Astrocyte (in vitro differentiated cells and primary cell): ENCODE results near the gene ANKRA2. TPM values are rescaled to one million over a fixed set of nuclear protein-coding genes. Genes with fewer than 3 reads are reported as not detected.

Experiments used
- DNase-seq: peaks from one replicate; pipeline ENCODE4 v3.0.0-alpha.2; 2010; ENCODE audit warnings: low read depth
- FAIRE-seq: peaks from 2 replicates; lab custom pipeline; 2011; peaks lifted over from hg19 to GRCh38; lab: Jason Lieb, UNC
- H2AFZ ChIP-seq: 2 replicates; pipeline ENCODE4 v1.6.0; 2012; ENCODE audit warnings: low read depth, low read length, inconsistent platforms
- H3K27ac ChIP-seq: 2 replicates; pipeline ENCODE4 v1.5.1; 2011; ENCODE audit warnings: low read depth, low read length, inconsistent platforms
- H3K27me3 ChIP-seq: 2 replicates; pipeline ENCODE4 v1.6.0; 2011; ENCODE audit warnings: low read length, inconsistent platforms; ENCODE audit not compliant: insufficient read depth
- H3K36me3 ChIP-seq: 2 replicates; pipeline ENCODE4 v1.5.1; 2011; ENCODE audit warnings: low read length, inconsistent platforms; ENCODE audit not compliant: insufficient read depth
- H3K4me1 ChIP-seq: 2 replicates; pipeline ENCODE4 v1.5.1; 2011; ENCODE audit warnings: low read length, inconsistent platforms; ENCODE audit not compliant: insufficient read depth
- H3K4me2 ChIP-seq: 2 replicates; pipeline ENCODE4 v1.6.0; 2012; ENCODE audit warnings: low read length, inconsistent platforms
- H3K4me3 ChIP-seq: 2 replicates; pipeline ENCODE4 v1.5.1; 2011; ENCODE audit warnings: low read depth, mild to moderate bottlenecking, low read length, inconsistent platforms; ENCODE audit not compliant: insufficient read depth
- H3K79me2 ChIP-seq: 2 replicates; pipeline ENCODE4 v1.6.0; 2012; ENCODE audit warnings: mild to moderate bottlenecking, low read length, inconsistent platforms; ENCODE audit not compliant: insufficient read depth
- H3K9ac ChIP-seq: 2 replicates; pipeline ENCODE4 v1.6.0; 2012; ENCODE audit warnings: mild to moderate bottlenecking, low read length, inconsistent platforms
- H3K9me3 ChIP-seq: 2 replicates; pipeline ENCODE4 v1.5.1; 2012; ENCODE audit warnings: low read depth, mild to moderate bottlenecking, low read length, inconsistent platforms; ENCODE audit not compliant: insufficient read depth
- H4K20me1 ChIP-seq: 2 replicates; pipeline ENCODE4 v1.6.0; 2012; ENCODE audit warnings: low read length, inconsistent platforms; ENCODE audit not compliant: insufficient read depth
- H3K27ac Mint-ChIP-seq: one replicate; pipeline ENCODE4 v1.8.0; 2021; ENCODE audit warnings: mild to moderate bottlenecking, mixed read lengths; ENCODE audit not compliant: unreplicated experiment
- H3K27me3 Mint-ChIP-seq: one replicate; pipeline ENCODE4 v1.8.0; 2021; ENCODE audit warnings: low read depth, mixed read lengths; ENCODE audit not compliant: unreplicated experiment
- H3K36me3 Mint-ChIP-seq: one replicate; pipeline ENCODE4 v1.8.0; 2021; ENCODE audit warnings: low read depth, mixed read lengths; ENCODE audit not compliant: unreplicated experiment
- H3K4me1 Mint-ChIP-seq: one replicate; pipeline ENCODE4 v1.8.0; 2021; ENCODE audit warnings: low read depth, mixed read lengths; ENCODE audit not compliant: unreplicated experiment
- H3K4me3 Mint-ChIP-seq: one replicate; pipeline ENCODE4 v1.8.0; 2021; ENCODE audit warnings: mild to moderate bottlenecking, moderate library complexity, mixed read lengths; ENCODE audit not compliant: unreplicated experiment
- H3K9me3 Mint-ChIP-seq: one replicate; pipeline ENCODE4 v1.8.0; 2021; ENCODE audit warnings: mild to moderate bottlenecking, mixed read lengths; ENCODE audit not compliant: unreplicated experiment
- EZH2 ChIP-seq: IDR thresholded peaks from 2 replicates; pipeline ENCODE4 v1.6.1; 2012; ENCODE audit warnings: mild to moderate bottlenecking, low read length, inconsistent platforms; ENCODE audit not compliant: insufficient read depth
- total RNA-seq: library from RNA; stranded (reverse); gene quantifications from 2 replicates; pipeline ENCODE4 v1.2.1, GENCODE V29; 2021
- TF ChIP-seq, protein P1 (sequence below): IDR thresholded peaks from 2 replicates; pipeline ENCODE4 v1.5.1; 2011; ENCODE audit warnings: low read depth, mild to moderate bottlenecking, inconsistent platforms, low read length, moderate library complexity; ENCODE audit not compliant: insufficient read depth

The ANKRA2 gene
- total RNA-seq, 1 donor from 2014 or later: 12.7 TPM

DNA sequence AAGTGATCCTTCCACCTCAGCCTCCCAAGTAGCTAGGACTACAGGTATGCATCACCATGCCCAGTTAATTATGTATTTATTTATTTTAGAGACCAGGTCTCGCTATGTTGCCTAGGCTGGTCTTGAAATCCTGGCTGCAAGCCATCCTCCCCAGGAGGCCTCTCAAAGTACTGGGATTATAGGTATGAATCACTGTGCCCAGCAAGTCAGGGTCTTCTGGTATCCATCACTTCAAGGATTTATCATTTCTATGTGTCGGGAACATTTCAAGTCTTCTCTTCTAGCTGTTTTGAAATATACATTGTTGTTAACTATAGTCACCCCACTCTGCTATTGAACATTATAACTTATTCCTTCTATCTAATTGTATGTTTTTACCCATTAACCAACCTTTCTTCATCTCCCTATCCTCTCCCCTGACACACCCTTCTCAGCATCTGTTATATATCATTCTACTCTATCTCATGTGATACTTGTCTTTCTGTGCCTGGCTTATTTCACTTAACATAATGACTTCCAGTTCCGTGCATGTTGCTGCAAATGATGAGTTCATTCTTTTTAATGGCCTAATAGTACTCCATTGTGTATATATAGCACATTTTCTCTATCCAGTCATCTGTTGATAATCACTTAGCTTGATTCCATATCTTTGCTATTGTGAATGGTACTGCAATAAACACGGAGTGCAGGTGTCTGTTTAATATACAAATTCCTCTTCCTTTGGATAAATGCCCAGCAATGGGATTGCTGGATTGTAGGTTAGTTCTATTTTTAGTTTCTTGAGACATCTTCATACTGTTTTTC is 26.5 kb upstream of the ANKRA2 start:
- H3K9me3 Mint-ChIP-seq: no peaks in the 10 kb centered on the region
- no peak for FAIRE-seq
- peaks cover 5% of the 10 kb centered on the region for H3K4me1 Mint-ChIP-seq
- peaks cover 4% of the 10 kb centered on the region for H3K36me3 Mint-ChIP-seq
- Histone ChIP-seq H3K4me1 (peaks cover 13% of the 10 kb centered on the region), H3K79me2 (no peaks in the 10 kb centered on the region), H3K4me2 (peak overlapping the region; percentile 36), H3K4me3 (no peak overlapping the region), H3K36me3 (no peaks in the 10 kb centered on the region), H3K9me3 (no peaks in the 10 kb centered on the region), H3K27ac (peak overlapping the region; percentile 4), H2AFZ (no peak overlapping the region), H4K20me1 (no peaks in the 10 kb centered on the region), H3K27me3 (no peaks in the 10 kb centered on the region), H3K9ac (no peak overlapping the region)
- no peak overlapping the region for H3K4me3 Mint-ChIP-seq
- peak; percentile 35 for DNase-seq
- no peak overlapping the region for H3K27ac Mint-ChIP-seq
- no peaks in the 10 kb centered on the region for H3K27me3 Mint-ChIP-seq
- no peak for TF ChIP-seq EZH2
- TF ChIP-seq, protein P1, sequence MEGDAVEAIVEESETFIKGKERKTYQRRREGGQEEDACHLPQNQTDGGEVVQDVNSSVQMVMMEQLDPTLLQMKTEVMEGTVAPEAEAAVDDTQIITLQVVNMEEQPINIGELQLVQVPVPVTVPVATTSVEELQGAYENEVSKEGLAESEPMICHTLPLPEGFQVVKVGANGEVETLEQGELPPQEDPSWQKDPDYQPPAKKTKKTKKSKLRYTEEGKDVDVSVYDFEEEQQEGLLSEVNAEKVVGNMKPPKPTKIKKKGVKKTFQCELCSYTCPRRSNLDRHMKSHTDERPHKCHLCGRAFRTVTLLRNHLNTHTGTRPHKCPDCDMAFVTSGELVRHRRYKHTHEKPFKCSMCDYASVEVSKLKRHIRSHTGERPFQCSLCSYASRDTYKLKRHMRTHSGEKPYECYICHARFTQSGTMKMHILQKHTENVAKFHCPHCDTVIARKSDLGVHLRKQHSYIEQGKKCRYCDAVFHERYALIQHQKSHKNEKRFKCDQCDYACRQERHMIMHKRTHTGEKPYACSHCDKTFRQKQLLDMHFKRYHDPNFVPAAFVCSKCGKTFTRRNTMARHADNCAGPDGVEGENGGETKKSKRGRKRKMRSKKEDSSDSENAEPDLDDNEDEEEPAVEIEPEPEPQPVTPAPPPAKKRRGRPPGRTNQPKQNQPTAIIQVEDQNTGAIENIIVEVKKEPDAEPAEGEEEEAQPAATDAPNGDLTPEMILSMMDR: no peak

DNA sequence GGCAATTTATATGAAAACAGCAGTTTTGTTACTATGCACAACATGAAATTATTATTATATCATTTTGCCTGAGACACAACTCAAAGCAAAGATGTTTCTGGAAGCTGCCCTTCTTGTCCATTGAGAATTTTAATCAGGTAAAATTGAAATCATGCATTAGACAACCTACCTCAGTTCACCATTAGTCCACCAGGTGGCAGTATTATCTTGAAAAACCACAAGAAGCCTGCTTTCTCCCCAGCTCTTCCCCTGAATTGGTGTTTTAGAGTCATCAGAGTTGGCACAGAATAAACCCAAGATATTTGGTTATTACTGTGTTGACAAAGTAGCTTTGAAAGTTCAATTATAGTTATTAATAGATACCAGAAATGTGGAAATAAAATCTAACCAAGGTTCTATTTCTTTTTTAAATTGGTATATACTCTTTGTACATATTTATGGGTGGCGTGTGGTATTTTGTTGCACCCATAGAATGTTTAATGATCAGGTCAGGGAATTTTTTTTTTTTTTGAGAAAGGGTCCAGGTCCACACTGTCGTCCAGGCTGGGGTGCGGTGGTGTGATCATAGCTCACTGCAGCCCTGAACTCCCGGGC is 25.8 kb upstream of the ANKRA2 start:
- TF ChIP-seq EZH2: no peak
- TF ChIP-seq, protein P1: peak; percentile 78
- H3K27ac Mint-ChIP-seq: no peak overlapping the region
- peak; percentile 17 for FAIRE-seq

More for the DNA sequence above, 25.8 kb upstream of the ANKRA2 start:
- no peak overlapping the region for H3K4me3 Mint-ChIP-seq
- no peak overlapping the region for H3K9ac ChIP-seq
- peaks cover 6% of the 10 kb centered on the region for H3K36me3 Mint-ChIP-seq
- no peak overlapping the region for H3K27ac ChIP-seq
- H3K27me3 ChIP-seq: no peaks in the 10 kb centered on the region
- no peak overlapping the region for H3K4me3 ChIP-seq
- no peaks in the 10 kb centered on the region for H3K36me3 ChIP-seq
- H3K9me3 Mint-ChIP-seq: no peaks in the 10 kb centered on the region
- no peaks in the 10 kb centered on the region for H3K79me2 ChIP-seq
- H2AFZ ChIP-seq: no peak overlapping the region
- no peaks in the 10 kb centered on the region for H3K27me3 Mint-ChIP-seq
- H3K4me1 ChIP-seq: peaks cover 13% of the 10 kb centered on the region
- DNase-seq: peak; percentile 64
- H3K4me2 ChIP-seq: no peak overlapping the region
- H3K4me1 Mint-ChIP-seq: peaks cover 5% of the 10 kb centered on the region
- no peaks in the 10 kb centered on the region for H3K9me3 ChIP-seq
- H4K20me1 ChIP-seq: no peaks in the 10 kb centered on the region
